Chondrocyte (in vitro differentiated cells): ENCODE measurements around the gene FILIP1. TPM values are rescaled to one million over a fixed set of nuclear protein-coding genes. Genes with fewer than 3 reads are reported as not detected.
A peak's percentile ranks its signal among the peaks of the same experiment; 100 is the strongest.

Experiments
- DNase-seq: peaks from one replicate; pipeline ENCODE4 v3.0.0; 2021; ENCODE audit warnings: mixed read lengths, low spot score
- H3K27ac Mint-ChIP-seq: one replicate; pipeline ENCODE4 v1.8.0; 2021; ENCODE audit warnings: mild to moderate bottlenecking, moderate library complexity, mixed read lengths; ENCODE audit not compliant: unreplicated experiment
- H3K27me3 Mint-ChIP-seq: 2 replicates; pipeline ENCODE4 v1.8.0; 2021; ENCODE audit warnings: low read depth, mixed read lengths
- H3K36me3 Mint-ChIP-seq: 2 replicates; pipeline ENCODE4 v1.8.0; 2021; ENCODE audit warnings: low read depth, mixed read lengths
- H3K4me1 Mint-ChIP-seq: 2 replicates; pipeline ENCODE4 v1.8.0; 2021; ENCODE audit warnings: low read depth, mild to moderate bottlenecking, mixed read lengths
- H3K4me3 Mint-ChIP-seq: one replicate; pipeline ENCODE4 v1.8.0; 2021; ENCODE audit warnings: mild to moderate bottlenecking, moderate library complexity, mixed read lengths; ENCODE audit not compliant: unreplicated experiment
- H3K9me3 Mint-ChIP-seq: 2 replicates; pipeline ENCODE4 v1.8.0; 2021; ENCODE audit warnings: low read depth, mixed read lengths
- CTCF ChIP-seq: fragments of 200-600 bp; sonication (generic); IDR thresholded peaks from 2 replicates; pipeline ENCODE4 v1.5.0; 2021; ENCODE audit warnings: antibody characterized with exemption, mild to moderate bottlenecking, moderate library complexity
- total RNA-seq: library from RNA; stranded (reverse); gene quantifications from 3 replicates; pipeline ENCODE4 v1.2.1, GENCODE V29; 2021

Gene FILIP1
- total RNA-seq, 1 donor from 2014 or later: 7.0 TPM

GRCh38 chr6:75345413-75345812, 148.2 kb downstream of the FILIP1 start:
- Mint-ChIP-seq H3K4me1 (peaks cover 50% of the 10 kb centered on the region), H3K27ac (peak overlapping the region; percentile 66), H3K36me3 (no peaks in the 10 kb centered on the region), H3K4me3 (no peak overlapping the region), H3K27me3 (peaks cover 5% of the 10 kb centered on the region), H3K9me3 (no peaks in the 10 kb centered on the region)
- TF ChIP-seq CTCF: no peak
- no peak for DNase-seq

- Mint-ChIP-seq H3K4me1 (peaks cover 43% of the 10 kb centered on the region), H3K27me3 (no peaks in the 10 kb centered on the region), H3K9me3 (no peaks in the 10 kb centered on the region), H3K36me3 (no peaks in the 10 kb centered on the region), H3K4me3 (no peak overlapping the region), H3K27ac (peak overlapping the region; percentile 66)
- no peak for DNase-seq
- no peak for TF ChIP-seq CTCF
Observed at GRCh38 chr6:75344455-75344854, 149.1 kb downstream of the FILIP1 start.

GRCh38 chr6:75344021-75344420, 149.6 kb downstream of the FILIP1 start:
- no peak for TF ChIP-seq CTCF
- Mint-ChIP-seq H3K9me3 (no peaks in the 10 kb centered on the region), H3K4me1 (peaks cover 39% of the 10 kb centered on the region), H3K27me3 (no peaks in the 10 kb centered on the region), H3K36me3 (no peaks in the 10 kb centered on the region), H3K4me3 (no peak overlapping the region), H3K27ac (no peak overlapping the region)
- no peak for DNase-seq

- no peak overlapping the region for H3K27ac Mint-ChIP-seq
- no peaks in the 10 kb centered on the region for H3K27me3 Mint-ChIP-seq
- no peak for DNase-seq
Observed at GRCh38 chr6:75337835-75338580, 155.6 kb downstream of the FILIP1 start.

More at GRCh38 chr6:75337835-75338580, 155.6 kb downstream of the FILIP1 start:
- peaks cover 26% of the 10 kb centered on the region for H3K4me1 Mint-ChIP-seq
- H3K9me3 Mint-ChIP-seq: no peaks in the 10 kb centered on the region
- no peak for TF ChIP-seq CTCF
- no peak overlapping the region for H3K4me3 Mint-ChIP-seq
- no peaks in the 10 kb centered on the region for H3K36me3 Mint-ChIP-seq
